D721Med (cell line): Measurements from ENCODE around the gene TTC7B.

Experiments used
- DNase-seq: peaks from one replicate; pipeline ENCODE4 v3.0.0; 2011; ENCODE audit warnings: low spot score; ENCODE audit not compliant: insufficient read length
- FAIRE-seq: peaks from 2 replicates; lab custom pipeline; 2011; peaks lifted over from hg19 to GRCh38; lab: Jason Lieb, UNC
- CTCF ChIP-seq: IDR thresholded peaks from 2 replicates; pipeline ENCODE4 v1.5.1; 2012; ENCODE audit warnings: mild to moderate bottlenecking, control low read depth; ENCODE audit not compliant: insufficient read depth; ENCODE audit errors: missing control alignments

The TTC7B gene

GRCh38 chr14:90658541-90658967, 157.7 kb downstream of the TTC7B start:
- no peak for FAIRE-seq
- TF ChIP-seq CTCF = no peak
- no peak for DNase-seq

GRCh38 chr14:90656973-90657372, 159.3 kb downstream of the TTC7B start:
- FAIRE-seq = no peak
- no peak for DNase-seq
- TF ChIP-seq CTCF = no peak

- TF ChIP-seq CTCF = no peak
- FAIRE-seq (no peak), DNase-seq (no peak)
Measured at GRCh38 chr14:90655829-90656228, 160.4 kb downstream of the TTC7B start.

- no peak for FAIRE-seq
- TF ChIP-seq CTCF = no peak
- DNase-seq = no peak
Measured at GRCh38 chr14:90654831-90655276, 161.4 kb downstream of the TTC7B start.

GRCh38 chr14:90652626-90653025, 163.6 kb downstream of the TTC7B start:
- FAIRE-seq (no peak), DNase-seq (no peak)
- no peak for TF ChIP-seq CTCF

GRCh38 chr14:90651976-90652560, 164.2 kb downstream of the TTC7B start:
- DNase-seq (no peak), FAIRE-seq (no peak)

More at GRCh38 chr14:90651976-90652560, 164.2 kb downstream of the TTC7B start:
- no peak for TF ChIP-seq CTCF
